ENCODE measurements around the gene LHPP. TPM values are rescaled to one million over a fixed set of nuclear protein-coding genes. Genes with fewer than 3 reads are reported as not detected.

The LHPP gene
- total RNA-seq: 10 to 100 TPM; 34.2 to 46.0 TPM
- 45.0 TPM for polyA plus RNA-seq (ENCODE audit: insufficient read depth, low read depth, low replicate concordance)
- long read RNA-seq, donor 1, transcript LHPP-202 (7 exons, 1,622 nt): major isoform, 5 of 15 reads
- long read RNA-seq, donor 1, partial matches to known transcripts: 7 of 15 reads
- long read RNA-seq, donor 1, other reads (novel, unspliced or antisense): 0 of 15 reads
- long read RNA-seq, donor 2, transcript LHPP-202 (7 exons, 1,622 nt): major isoform, 10 of 13 reads
- long read RNA-seq, donor 2, partial matches to known transcripts: 0 of 13 reads
- long read RNA-seq, donor 2, other reads (novel, unspliced or antisense): 0 of 13 reads

- TF ChIP-seq POLR2A (IDR thresholded peaks at IDR 0.05): no peak
- peak; percentile 31 to 62 (median 42) for TF ChIP-seq CTCF (IDR thresholded peaks at IDR 0.05)
- Histone ChIP-seq H3K4me1 (peaks cover 20% of the 10 kb centered on the region), H3K36me3 (ENCODE audit: low read depth, missing control alignments) (no peaks in the 10 kb centered on the region), H3K4me3 (peak within 1 kb of the TSS; percentile 73 to 87), H3K27ac (peak within 1 kb of the TSS; percentile 79 to 90), H3K27me3 (no peaks in the 10 kb centered on the region), H3K9me3 (no peaks in the 10 kb centered on the region)
- 2% methylated on average over 19 to 44 of the region's 81 CpGs for WGBS, 2 donors
- intact Hi-C loops (cut with DNase I; ENCODE audit: low total_unique reads): no loop called here
- DNase-seq: peak; percentile 90
Measured at GRCh38 chr10:124461642-124462347, at the start of gene LHPP. LHPP (plus strand) TSS chr10:124461823; CDS start chr10:124461863, 40 bp downstream.

GRCh38 chr10:124414076-124414475 is 47.5 kb upstream of the LHPP start:
- Histone ChIP-seq H3K27me3 (no peaks in the 10 kb centered on the region), H3K27ac (no peak overlapping the region), H3K36me3 (ENCODE audit: low read depth, missing control alignments) (no peaks in the 10 kb centered on the region), H3K9me3 (no peaks in the 10 kb centered on the region), H3K4me3 (no peak overlapping the region), H3K4me1 (peaks cover 37% of the 10 kb centered on the region)
- DNase-seq: no peak
- no peak for TF ChIP-seq POLR2A (IDR thresholded peaks at IDR 0.05)
- TF ChIP-seq CTCF (IDR thresholded peaks at IDR 0.05): no peak
- intact Hi-C loops (cut with DNase I; ENCODE audit: low total_unique reads): no loop called here
- 36 to 48% methylated on average over 4 of the region's 4 CpGs for WGBS, 2 donors

- H3K36me3 ChIP-seq (ENCODE audit: low read depth, missing control alignments): no peaks in the 10 kb centered on the region
- no peak for DNase-seq
- WGBS, 2 donors: 60 to 66% methylated on average over 2 of the region's 2 CpGs
- intact Hi-C loops (cut with DNase I; ENCODE audit: low total_unique reads): no loop called here
- H3K27me3 ChIP-seq: no peaks in the 10 kb centered on the region
- H3K4me3 ChIP-seq: no peak overlapping the region
- H3K4me1 ChIP-seq: peaks cover 45% of the 10 kb centered on the region
- H3K27ac ChIP-seq: no peak overlapping the region
- TF ChIP-seq CTCF (IDR thresholded peaks at IDR 0.05): no peak
- TF ChIP-seq POLR2A (IDR thresholded peaks at IDR 0.05): no peak
- H3K9me3 ChIP-seq: no peaks in the 10 kb centered on the region
Measured at GRCh38 chr10:124415210-124415609, 46.4 kb upstream of the LHPP start.

GRCh38 chr10:124416733-124417132 is 44.9 kb upstream of the LHPP start:
- TF ChIP-seq POLR2A (IDR thresholded peaks at IDR 0.05) (no peak), CTCF (IDR thresholded peaks at IDR 0.05) (no peak)
- no peaks in the 10 kb centered on the region for H3K36me3 ChIP-seq (ENCODE audit: low read depth, missing control alignments)
- WGBS, 2 donors: 58 to 60% methylated on average over 6 of the region's 6 CpGs
- no peaks in the 10 kb centered on the region for H3K9me3 ChIP-seq
- intact Hi-C loops (cut with DNase I; ENCODE audit: low total_unique reads): no loop called here
- no peak for DNase-seq
- no peaks in the 10 kb centered on the region for H3K27me3 ChIP-seq
- no peak overlapping the region for H3K27ac ChIP-seq
- H3K4me3 ChIP-seq: no peak overlapping the region
- H3K4me1 ChIP-seq: peaks cover 53% of the 10 kb centered on the region
